ENCODE measurements around the gene NOC2L.
A peak's percentile ranks its signal among the peaks of the same experiment; 100 is the strongest.
"Not testable (repeated sequence)": the region's sequence is repeated elsewhere in the genome, so short reads cannot be mapped to it uniquely, and the experiment has no call there.

NOC2L gene

GRCh38 chr1:958823-959730 lies at the start of gene NOC2L:
Gene NOC2L, minus strand, starts transcription at chr1:959256. Its CDS starts 16 bp downstream, at chr1:959240.
- peak; percentile 97 for DNase-seq (ENCODE audit: low read depth)

GRCh38 chr1:1006305-1007159 lies 47.5 kb upstream of the NOC2L start:
- DNase-seq (ENCODE audit: low read depth): no peak

- no peak for DNase-seq (ENCODE audit: low read depth)
Observed at GRCh38 chr1:1005774-1006304, 46.8 kb upstream of the NOC2L start.

GRCh38 chr1:1004780-1005697 lies 46.0 kb upstream of the NOC2L start:
- DNase-seq (ENCODE audit: low read depth): no peak

GRCh38 chr1:1004420-1004779 lies 45.3 kb upstream of the NOC2L start:
- DNase-seq (ENCODE audit: low read depth): no peak

GRCh38 chr1:1003618-1004419 lies 44.8 kb upstream of the NOC2L start:
- DNase-seq (ENCODE audit: low read depth): no peak

- DNase-seq (ENCODE audit: low read depth): no peak
Observed at GRCh38 chr1:1001057-1001783, 42.2 kb upstream of the NOC2L start.

- peak; percentile 49 for DNase-seq (ENCODE audit: low read depth)
Observed at GRCh38 chr1:1000357-1001056, 41.5 kb upstream of the NOC2L start.

GRCh38 chr1:999725-1000356 lies 40.8 kb upstream of the NOC2L start, which contains the start of gene HES4:
Gene HES4, minus strand, starts transcription at chr1:1000097. Its CDS starts 124 bp downstream, at chr1:999973.
- no peak for DNase-seq (ENCODE audit: low read depth)

- DNase-seq (ENCODE audit: low read depth): no peak
Observed at GRCh38 chr1:998995-999724, 40.1 kb upstream of the NOC2L start.

GRCh38 chr1:998745-998994 lies 39.6 kb upstream of the NOC2L start:
- DNase-seq (ENCODE audit: low read depth): no peak

- DNase-seq (ENCODE audit: low read depth): no peak
Observed at GRCh38 chr1:997993-998744, 39.1 kb upstream of the NOC2L start.

- DNase-seq (ENCODE audit: low read depth): no peak
Observed at GRCh38 chr1:997713-997992, 38.6 kb upstream of the NOC2L start.

- no peak for DNase-seq (ENCODE audit: low read depth)
Observed at GRCh38 chr1:996851-997712, 38.0 kb upstream of the NOC2L start.

- no peak for DNase-seq (ENCODE audit: low read depth)
Observed at GRCh38 chr1:995665-996633, 36.9 kb upstream of the NOC2L start.

GRCh38 chr1:994546-994945 lies 35.5 kb upstream of the NOC2L start:
- DNase-seq (ENCODE audit: low read depth): not testable (repeated sequence)

Data from activated T-cell treated with anti-CD3 and anti-CD28 coated beads for 1 hour (primary cell).